Activated CD8-positive, alpha-beta memory T cell treated with anti-CD3 and anti-CD28 coated beads for 48 hours (primary cell): ENCODE data around the gene IRGC.

Experiments
- DNase-seq, 3 experiments: peaks; one replicate each; pipeline ENCODE4 v3.0.0-alpha.2; 2020; ENCODE audit warnings: low read depth in 2 of 3, low spot score in 2 of 3

Gene IRGC

DNA sequence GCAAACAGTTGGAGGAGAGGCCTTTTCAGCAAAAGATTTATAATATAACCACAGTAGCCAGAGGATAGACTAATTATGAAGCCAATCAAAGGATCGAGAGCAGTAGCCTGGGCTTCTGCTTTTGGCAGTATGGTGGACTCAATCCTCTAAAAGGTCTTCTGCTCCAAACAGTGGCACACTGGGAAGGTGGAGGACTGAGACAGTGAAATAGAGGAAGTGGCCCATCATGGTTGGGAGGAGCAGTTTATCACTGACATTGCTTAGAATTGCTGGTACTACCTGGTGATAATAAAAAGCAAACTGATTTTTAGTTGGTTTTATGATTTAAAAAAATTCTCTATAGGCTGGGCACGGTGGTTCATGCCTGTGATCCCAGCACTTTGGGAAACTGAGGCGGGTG lies 25.0 kb upstream of the IRGC start:
- no peak for DNase-seq

DNA sequence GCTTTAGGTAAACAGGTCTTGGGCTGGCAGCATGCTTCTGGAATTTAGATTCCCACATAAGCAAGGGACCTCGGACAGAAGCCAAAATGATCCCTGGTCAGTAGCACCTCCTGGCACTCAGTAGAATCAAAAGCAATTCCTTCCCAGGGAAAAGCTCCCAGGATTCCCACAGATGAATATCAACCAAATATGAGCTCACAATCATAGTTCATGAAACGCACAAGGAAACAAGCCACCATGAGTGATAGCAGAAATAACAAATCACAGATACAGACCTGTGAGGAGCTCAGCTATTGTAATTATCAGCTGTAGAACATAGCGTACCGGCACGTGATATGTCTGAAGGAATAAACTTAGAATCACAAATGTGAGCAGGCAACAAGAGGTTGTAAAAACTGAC lies 24.1 kb upstream of the IRGC start:
- no peak for DNase-seq

DNA sequence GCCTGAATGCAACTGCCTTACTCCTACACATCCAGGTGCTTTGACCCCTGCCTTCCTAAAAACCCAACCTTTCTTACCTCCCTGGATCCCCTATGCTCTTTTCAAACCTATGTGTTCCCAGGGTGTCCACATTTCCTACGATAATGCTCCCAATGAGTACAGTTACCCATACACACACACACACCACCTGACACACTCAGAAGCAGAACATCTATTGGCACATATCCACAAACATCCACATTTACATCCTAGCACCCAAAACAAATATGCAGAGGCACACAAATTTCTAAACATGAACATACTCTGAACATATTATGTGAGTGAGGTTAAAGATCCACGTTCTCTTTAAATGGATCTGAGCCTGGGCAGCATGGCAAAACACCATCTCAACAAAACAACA lies 23.5 kb upstream of the IRGC start:
- no peak for DNase-seq

DNA sequence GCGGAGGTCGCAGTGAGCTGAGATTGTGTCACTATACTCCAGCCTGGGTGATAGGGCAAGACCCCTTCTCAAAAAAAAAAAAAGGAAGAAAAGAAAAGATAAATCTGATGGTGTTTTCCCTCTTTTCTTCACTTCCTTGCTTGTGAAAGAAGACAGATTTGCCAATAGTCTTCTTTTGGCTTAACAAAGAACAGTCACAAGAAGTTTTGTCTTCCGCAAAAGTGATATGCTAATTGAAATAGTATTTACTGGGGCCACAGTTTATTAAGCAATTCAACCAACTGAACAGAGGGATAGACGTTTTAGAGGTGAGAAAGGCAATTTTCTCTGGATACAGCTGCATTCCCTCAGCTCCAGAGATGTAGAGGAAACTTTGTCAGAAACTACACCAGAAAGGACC lies 23.0 kb upstream of the IRGC start:
- DNase-seq = no peak

DNA sequence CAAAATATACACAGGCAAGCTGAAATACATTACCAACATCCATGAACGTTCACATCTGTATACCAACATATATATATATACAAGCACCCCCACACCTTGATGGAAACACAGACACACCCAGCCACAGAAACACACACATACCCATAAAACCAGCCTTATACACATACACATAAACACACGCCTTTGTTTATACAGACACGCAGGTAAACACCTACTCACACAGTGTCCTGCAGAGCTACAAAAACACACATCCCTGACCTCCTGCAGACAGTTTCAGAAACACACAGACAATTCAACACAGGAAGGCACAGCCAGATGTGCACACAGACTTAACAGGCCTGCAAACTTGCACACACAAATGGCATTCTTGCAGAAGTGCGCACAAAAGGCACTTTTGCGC lies 21.3 kb upstream of the IRGC start:
- DNase-seq = no peak

DNA sequence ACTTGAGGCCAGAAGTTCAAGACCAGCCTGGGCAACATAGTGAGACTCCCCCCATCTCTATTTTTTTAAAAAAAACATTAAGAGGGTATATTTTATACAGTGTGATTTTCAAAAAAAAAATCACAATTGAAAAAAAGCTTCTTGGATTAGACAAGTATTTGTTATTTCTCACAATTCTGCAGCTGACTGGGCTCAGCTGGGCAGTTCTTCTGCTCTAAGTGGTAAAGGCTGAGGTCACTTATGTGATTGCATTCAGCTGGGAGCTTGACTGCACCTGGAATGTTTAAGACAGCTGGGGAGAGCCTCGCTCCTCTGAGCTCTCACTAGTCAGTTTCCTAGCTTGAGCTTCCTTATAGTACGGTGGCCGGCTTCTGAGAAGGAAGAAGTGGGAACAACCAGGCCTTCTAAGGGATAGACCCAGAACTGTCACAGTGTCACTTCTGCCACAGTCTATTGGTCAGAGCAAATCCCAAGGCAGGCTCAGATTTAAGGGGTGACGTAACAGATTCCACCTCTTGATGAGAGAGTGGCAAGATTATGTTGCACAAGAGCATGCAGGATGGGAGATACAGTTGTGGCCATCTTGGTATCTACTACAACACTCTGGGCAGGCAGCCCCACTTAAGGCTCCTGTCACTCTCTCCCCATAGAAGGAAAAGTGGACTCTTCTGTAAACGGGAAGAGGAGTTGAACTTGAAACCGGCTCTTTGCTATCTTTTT lies 19.7 kb upstream of the IRGC start:
- no peak for DNase-seq

DNA sequence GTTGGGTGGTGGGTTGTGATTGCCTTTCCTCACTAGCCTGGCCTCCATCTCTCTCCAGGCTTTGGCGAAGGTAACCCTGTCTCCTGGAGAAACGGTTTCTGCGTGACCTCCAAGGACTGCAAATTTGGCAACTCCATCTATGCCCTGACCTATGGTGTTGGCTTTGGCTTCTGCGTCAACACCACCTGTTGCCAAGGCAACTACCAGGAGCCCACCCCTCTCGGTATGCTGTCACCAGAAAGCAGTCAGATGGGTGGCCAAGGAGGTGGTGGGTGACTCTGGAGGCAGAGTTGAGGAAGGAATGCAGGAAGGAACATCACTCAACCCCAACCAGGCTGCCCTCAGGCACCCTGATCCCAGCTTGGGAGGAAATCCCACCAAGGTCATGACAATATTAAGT lies 18.6 kb upstream of the IRGC start:
- no peak for DNase-seq

DNA sequence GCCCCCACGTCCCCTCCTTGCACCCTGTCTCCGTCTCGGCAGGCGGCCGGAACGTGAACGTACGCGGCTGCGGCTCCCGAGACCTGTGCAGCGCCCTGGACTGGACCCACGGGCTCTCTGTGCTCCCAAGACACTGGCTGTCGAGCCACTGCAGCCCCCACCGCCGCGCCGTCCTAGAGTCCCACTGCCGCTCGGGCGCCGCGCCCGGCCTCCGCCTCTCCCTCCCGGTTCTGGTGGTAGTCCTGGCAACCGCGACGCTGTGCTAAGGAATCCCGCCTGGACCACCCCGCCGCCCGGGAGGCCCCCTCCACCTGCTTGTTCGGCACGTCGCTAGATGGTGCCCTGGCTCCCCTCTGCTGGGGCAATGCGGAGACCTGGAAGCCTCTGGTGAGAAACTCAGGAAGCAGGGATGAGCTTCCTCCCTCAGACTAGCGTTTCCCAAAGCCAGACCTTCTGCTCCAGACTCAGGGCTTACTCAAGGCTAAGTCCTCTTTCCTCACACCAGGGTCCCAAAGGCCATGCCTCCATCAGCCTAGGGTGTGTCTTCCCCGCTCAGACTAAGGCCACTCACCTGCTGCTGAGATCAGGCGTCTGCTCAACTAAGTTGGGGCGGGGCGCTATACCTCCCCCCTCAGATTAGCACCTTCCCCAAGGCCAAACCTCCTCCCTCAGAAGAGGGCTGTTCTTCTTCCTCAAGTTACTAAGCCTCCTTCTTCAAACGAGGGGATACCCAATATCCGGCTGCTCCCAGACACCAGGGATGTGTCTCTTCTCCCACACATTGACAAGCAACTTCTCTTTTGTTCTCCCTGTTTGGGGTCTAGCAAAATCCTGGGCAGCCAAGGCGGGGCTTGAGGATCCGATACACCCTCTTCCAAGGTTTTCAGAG lies 16.1 kb upstream of the IRGC start:
- no peak for DNase-seq

DNA sequence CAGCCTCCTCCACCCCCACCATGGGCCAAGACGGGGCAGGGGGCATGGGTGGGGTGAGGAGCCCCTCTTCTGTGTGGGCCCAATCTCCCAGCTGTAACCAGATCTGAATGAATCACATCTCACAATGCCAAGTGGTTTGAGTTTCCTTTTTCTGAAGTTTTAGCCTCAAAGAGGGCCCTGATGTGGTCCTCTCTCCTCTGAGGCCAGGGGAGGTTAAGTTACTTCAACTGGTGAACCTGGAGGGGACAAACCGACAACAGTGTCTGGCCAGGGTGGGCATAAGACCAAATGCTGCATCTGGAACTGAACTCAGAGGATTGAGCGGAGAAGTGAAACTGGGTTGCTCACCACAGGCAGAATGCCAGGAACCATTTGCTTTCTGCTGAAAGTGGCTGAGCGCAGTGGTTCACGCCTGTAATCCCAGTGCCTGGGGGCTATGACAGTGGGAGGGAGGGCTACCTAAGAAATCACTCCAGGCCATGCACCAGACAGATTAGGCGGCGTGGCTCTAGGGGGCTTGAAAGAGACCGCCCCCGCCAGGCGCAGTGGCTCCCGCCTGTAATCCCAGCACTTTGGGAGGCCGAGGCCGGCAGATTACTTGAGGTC lies 15.4 kb upstream of the IRGC start:
- no peak for DNase-seq

DNA sequence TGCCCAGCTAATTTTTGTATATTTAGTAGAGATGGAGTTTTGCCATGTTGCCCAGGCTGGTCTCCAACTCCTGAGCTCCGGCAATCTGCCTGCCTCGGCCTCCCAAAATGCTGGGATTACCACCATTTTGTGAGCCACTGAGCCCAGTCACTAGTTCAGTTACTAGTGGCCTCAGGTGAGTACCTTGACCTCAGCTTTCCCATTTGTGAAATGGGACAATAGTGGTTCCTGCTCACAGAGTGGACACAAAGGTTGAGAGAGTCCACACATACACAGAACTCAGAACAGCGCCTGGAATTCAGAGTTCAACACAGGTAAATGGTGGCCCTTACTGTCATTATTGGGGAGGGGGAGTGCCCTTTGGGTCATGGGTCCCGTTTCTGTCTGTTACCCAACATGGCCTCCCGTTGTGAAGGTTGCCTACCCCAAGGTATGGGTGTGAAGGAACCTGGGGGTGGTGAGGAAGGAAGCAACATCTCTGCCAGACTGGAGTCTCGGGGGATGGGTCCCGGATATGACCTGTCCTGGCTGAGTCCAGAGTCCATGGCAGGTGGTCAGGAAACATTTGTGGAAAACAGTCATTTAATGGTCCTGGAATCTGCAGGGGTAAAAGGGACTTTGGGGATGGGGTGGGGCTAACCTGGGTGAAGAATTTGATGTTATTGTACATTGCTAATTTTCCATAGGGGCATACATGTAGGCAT lies 11.7 kb upstream of the IRGC start:
- DNase-seq = no peak

DNA sequence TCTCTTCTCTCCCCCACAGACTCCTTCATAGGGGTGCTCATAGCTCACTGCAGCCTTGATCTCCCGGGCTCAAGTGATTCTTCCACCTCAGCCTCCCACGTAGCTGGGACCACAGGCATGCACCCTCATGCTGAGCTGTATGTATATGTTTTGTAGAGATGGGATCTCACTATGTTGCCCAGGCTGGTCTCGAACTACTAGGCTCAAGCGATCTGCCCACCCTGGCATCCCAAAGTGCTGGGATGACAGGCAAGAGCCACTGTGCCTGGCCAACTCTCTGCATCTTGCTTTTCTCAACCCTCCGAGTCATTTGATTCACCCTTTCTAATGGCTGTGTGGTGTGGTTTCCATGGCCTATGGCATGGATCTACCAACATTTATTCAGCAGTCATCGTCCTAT lies 10.1 kb upstream of the IRGC start:
- DNase-seq = no peak

DNA sequence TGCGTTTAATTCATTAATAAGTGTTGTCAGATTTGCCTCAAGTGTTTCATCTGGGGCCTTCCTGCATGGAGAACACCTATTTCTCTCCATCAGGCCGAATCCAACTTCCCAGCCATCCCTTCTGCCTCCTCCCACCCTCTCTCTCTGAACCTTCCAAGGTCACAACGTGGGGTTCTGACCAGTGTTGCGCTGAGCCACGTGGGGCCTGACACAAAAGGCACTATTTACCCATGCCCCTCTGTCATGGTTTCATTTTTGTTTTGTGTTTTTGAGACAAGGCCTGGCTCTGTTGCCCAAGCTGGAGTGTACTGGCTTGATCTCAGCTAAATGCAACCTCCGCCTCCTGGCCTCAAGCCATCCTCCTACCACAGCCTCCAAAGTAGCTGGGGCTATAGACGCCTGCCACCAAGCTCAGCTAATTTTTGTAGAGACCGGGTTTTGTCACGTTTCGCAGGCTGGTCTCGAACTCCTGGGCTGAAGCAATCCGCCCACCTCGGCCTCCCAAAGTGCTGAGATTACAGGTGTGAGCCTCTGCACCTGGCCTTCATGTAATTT lies 8.6 kb upstream of the IRGC start:
- no peak for DNase-seq

DNA sequence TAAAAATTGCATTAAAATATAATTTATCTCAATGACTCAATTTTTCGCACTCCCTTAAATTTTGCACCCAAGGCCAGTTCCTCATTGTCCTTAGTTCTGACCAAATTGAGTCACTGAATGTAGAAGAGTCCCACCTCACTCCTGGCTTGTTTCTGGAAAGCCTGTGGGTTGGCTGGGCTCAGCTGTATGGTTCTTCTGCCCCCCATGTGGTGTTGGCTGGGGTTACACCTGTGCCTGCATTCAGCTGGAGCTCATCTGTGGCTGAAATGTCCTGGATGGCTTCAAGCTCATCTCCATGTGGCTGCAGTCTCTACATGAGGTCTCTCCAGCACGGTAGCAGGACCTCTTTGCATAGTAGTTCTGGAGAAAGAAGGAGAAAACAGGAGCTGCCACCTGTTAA lies 7.2 kb upstream of the IRGC start:
- DNase-seq = no peak

DNA sequence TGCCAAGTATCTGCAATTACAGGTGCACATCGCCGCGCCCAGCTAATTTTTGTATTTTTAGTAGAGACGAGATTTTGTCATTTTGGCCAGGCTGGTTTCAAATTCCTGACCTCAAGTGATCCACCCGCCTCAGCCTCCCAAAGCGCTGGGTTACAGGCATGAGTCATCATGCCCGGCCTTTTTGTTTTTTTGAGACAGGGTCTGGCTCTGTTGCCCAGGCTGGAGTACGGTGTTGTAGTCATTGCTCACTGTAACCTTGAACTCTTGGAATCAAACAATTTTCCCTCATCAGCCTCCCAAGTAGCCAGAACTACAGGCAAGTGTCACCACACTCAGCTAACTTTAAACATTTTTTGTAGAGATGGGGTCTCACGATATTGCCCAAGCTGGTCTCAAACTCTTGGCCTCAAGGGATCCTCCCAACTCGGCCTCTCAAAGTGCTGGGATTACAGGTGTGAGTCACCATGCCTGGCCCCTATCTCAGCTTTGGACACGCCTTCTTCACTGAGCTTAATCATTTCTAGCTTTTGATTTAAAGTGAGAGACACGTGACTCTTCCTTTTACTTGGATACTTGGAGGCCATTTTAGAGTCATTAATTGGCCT lies 4.0 kb upstream of the IRGC start:
- DNase-seq = no peak

DNA sequence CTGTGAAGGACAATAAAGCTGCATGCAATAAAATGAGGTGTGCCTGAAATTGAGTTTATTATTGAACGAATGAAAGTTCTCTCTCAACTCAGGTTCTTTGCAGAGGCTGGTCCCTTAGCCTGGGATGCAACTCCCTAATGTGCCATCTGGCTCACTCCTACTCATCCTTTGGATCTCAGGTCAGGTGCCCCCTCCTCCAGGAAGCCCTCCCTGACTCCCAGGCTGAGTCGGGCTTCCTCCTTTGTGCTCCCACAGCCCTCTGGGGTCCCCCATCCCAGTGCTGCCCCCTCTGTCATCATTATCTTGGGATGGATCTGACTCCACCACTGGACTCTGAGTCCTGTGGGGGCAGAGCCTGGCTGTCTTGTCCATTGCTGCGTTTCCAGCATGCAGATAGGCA lies 2.7 kb upstream of the IRGC start:
- DNase-seq = no peak

DNA sequence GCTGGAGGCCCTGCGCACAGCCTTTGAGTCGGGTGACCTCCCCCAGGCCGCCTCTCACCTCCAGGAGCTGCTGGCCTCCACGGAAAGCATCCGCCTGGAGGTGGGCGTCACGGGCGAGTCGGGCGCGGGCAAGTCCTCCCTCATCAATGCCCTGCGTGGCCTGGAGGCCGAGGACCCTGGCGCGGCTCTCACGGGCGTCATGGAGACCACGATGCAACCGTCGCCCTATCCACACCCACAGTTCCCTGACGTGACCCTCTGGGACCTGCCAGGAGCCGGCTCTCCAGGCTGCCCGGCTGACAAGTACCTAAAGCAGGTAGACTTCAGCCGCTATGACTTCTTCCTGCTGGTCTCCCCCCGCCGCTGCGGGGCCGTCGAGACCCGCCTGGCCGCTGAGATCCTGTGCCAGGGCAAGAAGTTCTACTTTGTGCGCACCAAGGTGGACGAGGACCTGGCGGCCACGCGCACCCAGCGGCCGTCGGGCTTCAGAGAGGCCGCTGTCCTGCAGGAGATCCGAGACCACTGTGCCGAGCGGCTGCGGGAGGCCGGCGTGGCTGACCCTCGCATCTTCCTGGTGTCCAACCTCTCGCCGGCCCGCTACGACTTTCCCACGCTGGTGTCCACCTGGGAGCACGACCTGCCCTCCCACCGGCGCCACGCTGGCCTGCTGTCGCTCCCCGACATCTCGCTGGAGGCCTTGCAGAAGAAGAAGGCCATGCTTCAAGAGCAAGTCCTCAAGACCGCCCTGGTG lies 2.9 kb downstream of the IRGC start:
- DNase-seq = no peak

DNA sequence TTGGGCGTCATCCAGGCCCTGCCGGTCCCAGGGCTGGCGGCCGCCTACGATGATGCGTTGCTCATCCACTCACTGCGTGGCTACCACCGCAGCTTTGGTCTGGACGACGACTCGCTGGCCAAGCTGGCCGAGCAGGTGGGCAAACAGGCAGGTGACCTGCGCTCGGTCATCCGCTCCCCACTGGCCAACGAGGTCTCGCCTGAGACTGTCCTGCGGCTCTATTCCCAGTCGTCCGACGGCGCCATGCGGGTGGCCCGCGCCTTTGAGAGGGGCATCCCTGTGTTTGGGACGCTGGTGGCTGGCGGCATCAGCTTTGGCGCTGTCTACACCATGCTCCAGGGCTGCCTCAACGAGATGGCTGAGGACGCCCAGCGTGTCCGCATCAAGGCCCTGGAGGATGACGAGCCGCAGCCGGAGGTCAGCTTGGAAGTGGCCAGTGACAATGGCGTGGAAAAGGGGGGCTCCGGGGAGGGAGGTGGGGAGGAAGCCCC lies 3.5 kb downstream of the IRGC start:
- no peak for DNase-seq

DNA sequence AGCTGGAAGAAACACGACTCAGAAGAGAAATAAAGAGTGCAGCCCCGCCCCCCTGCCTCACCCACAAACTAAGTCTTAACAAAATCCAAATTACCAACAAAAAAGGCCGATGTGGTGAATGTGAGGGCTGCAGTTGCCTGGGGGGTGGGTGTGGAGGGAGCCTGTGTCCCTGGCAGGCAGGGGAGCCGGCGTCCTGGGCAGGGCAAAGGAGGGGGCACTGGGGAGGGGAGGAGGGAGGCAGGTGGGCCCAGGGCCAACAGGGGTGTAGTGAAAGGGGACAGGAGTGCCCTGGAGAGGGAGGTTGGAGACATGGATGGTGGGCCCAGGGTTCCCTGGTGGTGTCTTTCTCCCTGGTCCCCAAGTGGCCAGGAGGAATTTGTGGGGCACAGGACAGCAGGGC lies 4.0 kb downstream of the IRGC start:
- no peak for DNase-seq

DNA sequence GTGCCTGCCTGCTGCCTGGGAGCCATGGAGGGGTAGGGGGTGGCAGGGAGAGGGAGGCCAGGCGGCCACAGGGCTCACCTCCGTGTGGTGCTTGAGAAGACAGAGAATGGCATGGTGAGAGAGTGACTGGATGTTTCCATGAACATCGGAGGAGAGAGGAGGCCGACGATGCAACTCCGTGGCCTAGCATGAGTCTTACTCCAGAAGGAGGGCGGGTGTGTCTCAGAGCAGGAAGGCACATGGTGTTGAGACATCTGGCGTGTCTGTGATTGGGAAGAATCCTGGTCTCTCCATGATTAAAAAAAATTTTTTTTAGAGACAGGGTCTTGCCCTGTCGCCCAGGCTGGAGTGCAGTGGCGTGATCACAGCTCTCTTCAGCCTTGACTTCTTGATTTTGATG lies 5.1 kb downstream of the IRGC start:
- DNase-seq = no peak

DNA sequence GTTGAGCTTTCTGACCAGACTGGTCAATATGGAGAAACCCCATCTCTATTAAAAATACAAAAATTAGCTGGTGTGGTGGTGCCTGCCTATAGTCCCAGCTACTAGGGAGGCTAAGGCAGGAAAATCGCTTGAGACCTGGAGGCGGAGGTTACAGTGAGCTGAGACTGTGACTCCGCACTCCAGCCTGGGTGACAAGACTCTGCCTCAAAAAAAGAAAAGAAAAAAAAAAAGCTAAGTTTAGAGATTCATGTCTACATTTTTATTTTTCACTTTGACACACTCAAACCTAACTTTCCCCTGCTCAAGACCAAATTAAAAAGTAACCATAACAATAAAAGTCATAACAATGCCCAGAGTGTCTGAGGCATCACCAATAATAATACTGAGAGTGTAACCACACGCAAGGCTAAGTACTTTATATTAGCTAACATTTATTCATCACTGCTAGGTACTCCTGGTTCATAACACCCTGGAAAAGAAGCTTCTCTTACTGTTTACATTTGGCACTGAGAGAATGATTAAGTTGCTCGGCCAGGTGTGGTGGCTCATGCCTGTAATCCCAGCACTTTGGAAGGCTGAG lies 5.7 kb downstream of the IRGC start:
- DNase-seq = no peak
